ENCODE data around the gene PHPT1. TPM values are rescaled to one million over a fixed set of nuclear protein-coding genes. Genes with fewer than 3 reads are reported as not detected.

PHPT1 gene
- total and polyA plus RNA-seq, 2 of the 13 experiments (the other 11 are each of a cell fraction or from before 2014, with no cell fraction given): 189 to 192 TPM

GRCh38 chr9:136847826-136848392 lies 1.3 kb upstream of the PHPT1 start (continued):
- TF ChIP-seq, protein P1, sequence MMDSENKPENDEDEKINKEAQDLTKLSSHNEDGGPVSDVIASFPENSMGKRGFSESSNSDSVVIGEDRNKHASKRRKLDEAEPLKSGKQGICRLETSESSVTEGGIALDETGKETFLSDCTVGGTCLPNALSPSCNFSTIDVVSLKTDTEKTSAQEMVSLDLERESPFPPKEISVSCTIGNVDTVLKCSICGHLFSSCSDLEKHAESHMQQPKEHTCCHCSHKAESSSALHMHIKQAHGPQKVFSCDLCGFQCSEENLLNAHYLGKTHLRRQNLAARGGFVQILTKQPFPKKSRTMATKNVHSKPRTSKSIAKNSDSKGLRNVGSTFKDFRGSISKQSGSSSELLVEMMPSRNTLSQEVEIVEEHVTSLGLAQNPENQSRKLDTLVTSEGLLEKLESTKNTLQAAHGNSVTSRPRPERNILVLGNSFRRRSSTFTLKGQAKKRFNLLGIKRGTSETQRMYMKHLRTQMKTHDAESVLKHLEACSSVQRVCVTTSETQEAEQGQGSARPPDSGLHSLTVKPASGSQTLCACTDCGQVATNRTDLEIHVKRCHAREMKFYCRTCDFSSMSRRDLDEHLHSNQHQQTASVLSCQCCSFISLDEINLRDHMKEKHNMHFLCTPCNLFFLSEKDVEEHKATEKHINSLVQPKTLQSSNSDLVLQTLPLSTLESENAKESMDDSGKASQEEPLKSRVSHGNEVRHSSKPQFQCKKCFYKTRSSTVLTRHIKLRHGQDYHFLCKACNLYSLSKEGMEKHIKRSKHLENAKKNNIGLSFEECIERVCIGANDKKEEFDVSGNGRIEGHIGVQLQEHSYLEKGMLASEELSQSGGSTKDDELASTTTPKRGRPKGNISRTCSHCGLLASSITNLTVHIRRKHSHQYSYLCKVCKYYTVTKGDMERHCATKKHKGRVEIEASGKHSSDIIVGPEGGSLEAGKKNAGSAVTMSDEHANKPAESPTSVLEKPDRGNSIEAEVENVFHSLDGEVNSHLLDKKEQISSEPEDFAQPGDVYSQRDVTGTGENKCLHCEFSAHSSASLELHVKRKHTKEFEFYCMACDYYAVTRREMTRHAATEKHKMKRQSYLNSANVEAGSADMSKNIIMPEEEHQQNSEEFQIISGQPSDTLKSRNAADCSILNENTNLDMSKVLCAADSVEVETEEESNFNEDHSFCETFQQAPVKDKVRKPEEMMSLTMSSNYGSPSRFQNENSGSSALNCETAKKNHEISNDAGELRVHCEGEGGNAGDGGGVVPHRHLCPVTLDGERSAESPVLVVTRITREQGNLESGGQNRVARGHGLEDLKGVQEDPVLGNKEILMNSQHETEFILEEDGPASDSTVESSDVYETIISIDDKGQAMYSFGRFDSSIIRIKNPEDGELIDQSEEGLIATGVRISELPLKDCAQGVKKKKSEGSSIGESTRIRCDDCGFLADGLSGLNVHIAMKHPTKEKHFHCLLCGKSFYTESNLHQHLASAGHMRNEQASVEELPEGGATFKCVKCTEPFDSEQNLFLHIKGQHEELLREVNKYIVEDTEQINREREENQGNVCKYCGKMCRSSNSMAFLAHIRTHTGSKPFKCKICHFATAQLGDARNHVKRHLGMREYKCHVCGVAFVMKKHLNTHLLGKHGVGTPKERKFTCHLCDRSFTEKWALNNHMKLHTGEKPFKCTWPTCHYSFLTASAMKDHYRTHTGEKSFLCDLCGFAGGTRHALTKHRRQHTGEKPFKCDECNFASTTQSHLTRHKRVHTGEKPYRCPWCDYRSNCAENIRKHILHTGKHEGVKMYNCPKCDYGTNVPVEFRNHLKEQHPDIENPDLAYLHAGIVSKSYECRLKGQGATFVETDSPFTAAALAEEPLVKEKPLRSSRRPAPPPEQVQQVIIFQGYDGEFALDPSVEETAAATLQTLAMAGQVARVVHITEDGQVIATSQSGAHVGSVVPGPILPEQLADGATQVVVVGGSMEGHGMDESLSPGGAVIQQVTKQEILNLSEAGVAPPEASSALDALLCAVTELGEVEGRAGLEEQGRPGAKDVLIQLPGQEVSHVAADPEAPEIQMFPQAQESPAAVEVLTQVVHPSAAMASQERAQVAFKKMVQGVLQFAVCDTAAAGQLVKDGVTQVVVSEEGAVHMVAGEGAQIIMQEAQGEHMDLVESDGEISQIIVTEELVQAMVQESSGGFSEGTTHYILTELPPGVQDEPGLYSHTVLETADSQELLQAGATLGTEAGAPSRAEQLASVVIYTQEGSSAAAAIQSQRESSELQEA (CRISPR knock-in tag; IDR thresholded peaks at IDR 0.05; ENCODE audit: not compliant biosample characterization): peak; percentile 74
- peak; percentile 96 for TF ChIP-seq RBFOX2 (IDR thresholded peaks at IDR 0.05; ENCODE audit: low read depth, low read length)
- TF ChIP-seq, protein P2, sequence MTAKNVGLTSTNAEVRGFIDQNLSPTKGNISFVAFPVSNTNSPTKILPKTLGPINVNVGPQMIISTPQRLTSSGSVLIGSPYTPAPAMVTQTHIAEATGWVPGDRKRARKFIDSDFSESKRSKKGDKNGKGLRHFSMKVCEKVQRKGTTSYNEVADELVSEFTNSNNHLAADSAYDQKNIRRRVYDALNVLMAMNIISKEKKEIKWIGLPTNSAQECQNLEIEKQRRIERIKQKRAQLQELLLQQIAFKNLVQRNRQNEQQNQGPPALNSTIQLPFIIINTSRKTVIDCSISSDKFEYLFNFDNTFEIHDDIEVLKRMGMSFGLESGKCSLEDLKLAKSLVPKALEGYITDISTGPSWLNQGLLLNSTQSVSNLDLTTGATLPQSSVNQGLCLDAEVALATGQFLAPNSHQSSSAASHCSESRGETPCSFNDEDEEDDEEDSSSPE (CRISPR knock-in tag; IDR thresholded peaks at IDR 0.05): no peak
- TF ChIP-seq, protein P3, sequence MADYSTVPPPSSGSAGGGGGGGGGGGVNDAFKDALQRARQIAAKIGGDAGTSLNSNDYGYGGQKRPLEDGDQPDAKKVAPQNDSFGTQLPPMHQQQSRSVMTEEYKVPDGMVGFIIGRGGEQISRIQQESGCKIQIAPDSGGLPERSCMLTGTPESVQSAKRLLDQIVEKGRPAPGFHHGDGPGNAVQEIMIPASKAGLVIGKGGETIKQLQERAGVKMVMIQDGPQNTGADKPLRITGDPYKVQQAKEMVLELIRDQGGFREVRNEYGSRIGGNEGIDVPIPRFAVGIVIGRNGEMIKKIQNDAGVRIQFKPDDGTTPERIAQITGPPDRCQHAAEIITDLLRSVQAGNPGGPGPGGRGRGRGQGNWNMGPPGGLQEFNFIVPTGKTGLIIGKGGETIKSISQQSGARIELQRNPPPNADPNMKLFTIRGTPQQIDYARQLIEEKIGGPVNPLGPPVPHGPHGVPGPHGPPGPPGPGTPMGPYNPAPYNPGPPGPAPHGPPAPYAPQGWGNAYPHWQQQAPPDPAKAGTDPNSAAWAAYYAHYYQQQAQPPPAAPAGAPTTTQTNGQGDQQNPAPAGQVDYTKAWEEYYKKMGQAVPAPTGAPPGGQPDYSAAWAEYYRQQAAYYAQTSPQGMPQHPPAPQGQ (CRISPR knock-in tag; IDR thresholded peaks at IDR 0.05; ENCODE audit: borderline replicate concordance): no peak
- TF ChIP-seq ATF6 (CRISPR knock-in tag; conservative IDR thresholded peaks at IDR 0.05): no peak
- TF ChIP-seq ARNTL (CRISPR knock-in tag; IDR thresholded peaks at IDR 0.05): 0 out of 2 replicates have a peak, but pooled peaks have one; percentile 38
- no peak for TF ChIP-seq MAZ (IDR thresholded peaks at IDR 0.05; ENCODE audit: borderline replicate concordance, low read depth, low read length)
- 0 out of 2 replicates have a peak, but pooled peaks have one; percentile 45 for TF ChIP-seq MAZ (CRISPR knock-in tag; IDR thresholded peaks at IDR 0.05; ENCODE audit: low read depth)
- no peak for TF ChIP-seq STAT5B (CRISPR knock-in tag; IDR thresholded peaks at IDR 0.05)
- 0 out of 2 replicates have a peak, but pooled peaks have one; percentile 20 for TF ChIP-seq ZFP90 (CRISPR knock-in tag; IDR thresholded peaks at IDR 0.05; ENCODE audit: borderline replicate concordance)
- no peak for TF ChIP-seq ZNF251 (CRISPR knock-in tag; IDR thresholded peaks at IDR 0.05)
- TF ChIP-seq ZNF878 (CRISPR knock-in tag; IDR thresholded peaks at IDR 0.05): no peak
- TF ChIP-seq ZBTB25 (CRISPR knock-in tag; IDR thresholded peaks at IDR 0.05): peak; percentile 29; the same call in 1 of the 2 replicates
- TF ChIP-seq NR2C2 (CRISPR knock-in tag; IDR thresholded peaks at IDR 0.05; ENCODE audit: borderline replicate concordance): peak; percentile 55; the same call in 1 of the 2 replicates

Data from HepG2 (cell line).